Measurements from ENCODE around the gene LSP1.
"Not testable (repeated sequence)": the region's sequence is repeated elsewhere in the genome, so short reads cannot be mapped to it uniquely, and the experiment has no call there.

LSP1 gene

GRCh38 chr11:1936781-1937615 is 84.1 kb downstream of the LSP1 start:
- no peak for TF ChIP-seq POU2F2 (IDR thresholded peaks at IDR 0.05; ENCODE audit: low read depth, low read length)
- TF ChIP-seq TAF1 (IDR thresholded peaks at IDR 0.05; ENCODE audit: low read depth, low read length), result no peak
- no peak for TF ChIP-seq SPI1 (IDR thresholded peaks at IDR 0.05; ENCODE audit: low read depth, low read length)
- TF ChIP-seq POLR2AphosphoS5 (IDR thresholded peaks at IDR 0.05; ENCODE audit: low read depth, low read length), result no peak
- TF ChIP-seq PAX5 (IDR thresholded peaks at IDR 0.05; ENCODE audit: insufficient read depth, low read length, severe bottlenecking), result no peak
- no peak for TF ChIP-seq POLR2A (IDR thresholded peaks at IDR 0.05; ENCODE audit: low read depth, low read length)
- no peak for FAIRE-seq
- DNase-seq (ENCODE audit: insufficient read length, low spot score), result peak; percentile 20

DNA sequence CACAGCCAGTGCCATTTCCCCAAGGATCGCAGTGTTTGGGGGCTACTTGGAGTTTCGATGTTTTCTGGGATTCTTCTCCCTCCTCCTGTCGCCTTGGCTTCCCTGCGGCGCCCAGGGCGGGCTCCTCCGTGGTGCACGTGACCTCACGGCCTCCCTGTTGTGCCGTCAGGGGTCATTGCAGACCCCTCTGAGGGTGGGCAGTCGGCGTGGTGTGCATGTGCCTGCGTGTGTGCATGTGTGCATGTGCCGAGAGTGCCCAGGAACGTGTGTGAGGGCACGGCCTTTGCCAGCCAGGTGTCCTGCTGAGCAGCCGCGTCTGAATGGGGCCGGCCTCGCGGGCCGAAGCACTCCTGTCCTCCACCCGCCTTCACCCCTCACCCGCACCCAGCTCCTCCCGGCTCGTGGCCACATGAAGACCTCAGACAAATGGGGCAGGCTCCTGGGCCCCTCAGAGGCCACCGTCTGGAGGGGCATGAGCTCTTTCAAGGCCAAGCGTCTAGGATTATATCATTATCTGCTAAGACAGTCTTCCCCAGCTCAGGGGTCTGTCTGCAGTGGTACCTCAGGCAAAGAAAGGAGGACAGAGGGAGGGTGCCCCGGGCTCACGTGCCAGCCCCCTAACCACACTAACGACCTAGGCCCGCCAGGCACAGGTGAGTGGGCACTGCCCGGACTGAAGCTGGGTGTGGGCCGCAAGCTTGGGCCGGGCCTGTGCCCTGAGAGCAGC is 84.9 kb downstream of the LSP1 start:
- FAIRE-seq (no peak), DNase-seq (ENCODE audit: insufficient read length, low spot score) (no peak)
- TF ChIP-seq POLR2AphosphoS5 (IDR thresholded peaks at IDR 0.05; ENCODE audit: low read depth, low read length), result no peak
- no peak for TF ChIP-seq POU2F2 (IDR thresholded peaks at IDR 0.05; ENCODE audit: low read depth, low read length)
- no peak for TF ChIP-seq PAX5 (IDR thresholded peaks at IDR 0.05; ENCODE audit: insufficient read depth, low read length, severe bottlenecking)
- no peak for TF ChIP-seq TAF1 (IDR thresholded peaks at IDR 0.05; ENCODE audit: low read depth, low read length)
- no peak for TF ChIP-seq POLR2A (IDR thresholded peaks at IDR 0.05; ENCODE audit: low read depth, low read length)
- TF ChIP-seq SPI1 (IDR thresholded peaks at IDR 0.05; ENCODE audit: low read depth, low read length), result no peak

GRCh38 chr11:1938343-1939005 is 85.6 kb downstream of the LSP1 start:
- DNase-seq (ENCODE audit: insufficient read length, low spot score), result peak; percentile 25
- FAIRE-seq, result no peak
- no peak for TF ChIP-seq PAX5 (IDR thresholded peaks at IDR 0.05; ENCODE audit: insufficient read depth, low read length, severe bottlenecking)
- TF ChIP-seq POLR2A (IDR thresholded peaks at IDR 0.05; ENCODE audit: low read depth, low read length), result no peak
- TF ChIP-seq SPI1 (IDR thresholded peaks at IDR 0.05; ENCODE audit: low read depth, low read length), result no peak
- no peak for TF ChIP-seq POLR2AphosphoS5 (IDR thresholded peaks at IDR 0.05; ENCODE audit: low read depth, low read length)
- TF ChIP-seq POU2F2 (IDR thresholded peaks at IDR 0.05; ENCODE audit: low read depth, low read length), result no peak
- TF ChIP-seq TAF1 (IDR thresholded peaks at IDR 0.05; ENCODE audit: low read depth, low read length), result no peak

DNA sequence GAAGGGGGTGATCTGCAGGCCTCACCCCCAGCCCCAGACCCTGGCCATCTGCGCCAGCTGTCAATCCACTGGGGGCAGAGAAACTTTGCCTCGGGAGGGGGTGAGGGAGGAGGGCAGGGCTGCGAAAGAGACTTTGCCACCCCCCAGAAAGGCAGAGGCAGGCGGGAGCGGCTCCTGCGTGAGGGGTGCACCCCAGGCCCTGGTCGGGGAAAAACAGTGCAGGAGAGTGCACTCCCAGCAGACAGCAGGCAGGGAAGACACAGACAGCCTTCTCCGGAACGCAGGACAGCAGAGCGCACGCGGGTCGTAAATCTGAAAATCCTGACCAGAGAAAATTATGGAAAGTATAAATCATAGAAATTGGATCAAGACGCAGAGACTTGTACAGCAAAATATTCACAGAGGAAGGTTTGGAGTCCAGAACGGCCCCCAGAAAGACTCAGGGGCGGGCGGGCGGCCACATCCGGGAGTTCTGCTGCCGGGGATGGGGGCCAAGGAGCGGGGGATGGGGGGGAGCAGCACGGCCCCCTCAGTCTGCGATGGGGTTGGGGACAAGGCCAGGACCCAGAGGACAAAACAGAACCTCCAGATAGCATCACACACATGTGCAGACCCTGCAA is 86.2 kb downstream of the LSP1 start:
- no peak for TF ChIP-seq PAX5 (IDR thresholded peaks at IDR 0.05; ENCODE audit: insufficient read depth, low read length, severe bottlenecking)
- no peak for TF ChIP-seq SPI1 (IDR thresholded peaks at IDR 0.05; ENCODE audit: low read depth, low read length)
- TF ChIP-seq POU2F2 (IDR thresholded peaks at IDR 0.05; ENCODE audit: low read depth, low read length), result no peak
- FAIRE-seq (no peak), DNase-seq (ENCODE audit: insufficient read length, low spot score) (peak; percentile 44)

DNA sequence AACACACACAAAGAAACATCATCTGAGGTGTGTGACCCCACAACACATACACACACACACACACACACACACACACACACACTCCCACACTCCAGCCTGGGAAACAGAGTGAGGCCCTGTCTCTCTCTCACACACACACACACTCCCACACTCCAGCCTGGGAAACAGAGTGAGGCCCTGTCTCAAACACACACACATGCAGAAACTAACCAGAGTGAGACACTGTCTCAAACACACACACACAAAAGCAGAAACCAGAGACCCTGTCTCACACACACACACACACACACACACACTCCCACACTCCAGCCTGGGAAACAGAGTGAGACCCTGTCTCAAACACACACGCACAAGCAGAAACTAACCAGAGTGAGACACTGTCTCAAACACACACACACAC is 86.9 kb downstream of the LSP1 start:
- FAIRE-seq, result peak; percentile 100
- DNase-seq (ENCODE audit: insufficient read length, low spot score), result not testable (repeated sequence)

All from GM12891 (cell line).